Daoy (cell line): ENCODE data around the gene LPCAT4. TPM values are rescaled to one million over a fixed set of nuclear protein-coding genes. Genes with fewer than 3 reads are reported as not detected.

Experiments
- total RNA-seq: library from RNA; depleted of rRNA; stranded (reverse); fragments of >200 nt; shearing (Covaris generic); gene quantifications from 2 replicates; pipeline ENCODE4 v1.2.3, GENCODE V29; 2014; rRNA removed

Gene LPCAT4
- total RNA-seq, 1 experiment from 2014 or later: 10.7 TPM

Other genes with a start within 250 kb of the LPCAT4 start
- 47.8 and 54.4 TPM in 2 replicates for gene KATNBL1, start 157.1 kb downstream of the LPCAT4 start, total RNA-seq
- gene EMC4, start 142.2 kb downstream of the LPCAT4 start, total RNA-seq: 266 and 281 TPM in 2 replicates
- gene SLC12A6, start 29.4 kb downstream of the LPCAT4 start, total RNA-seq: 2.4 and 4.3 TPM in 2 replicates
- gene NOP10, start 24.1 kb downstream of the LPCAT4 start, total RNA-seq: 241 and 246 TPM in 2 replicates
- gene NUTM1, start 23.9 kb downstream of the LPCAT4 start, total RNA-seq: not detected in 2 replicates
- 9.4 and 19.6 TPM in 2 replicates for gene GOLGA8A, start 70.6 kb upstream of the LPCAT4 start, total RNA-seq
- gene GOLGA8B, start 216.5 kb upstream of the LPCAT4 start, total RNA-seq: 19.9 and 22.6 TPM in 2 replicates